Measurements from ENCODE around the gene RGS1.
A peak's percentile ranks its signal among the peaks of the same experiment; 100 is the strongest.

The RGS1 gene

GRCh38 chr1:192539297-192540092, 36.1 kb upstream of the RGS1 start:
- peak overlapping the region; percentile 17 for H3K9ac ChIP-seq (ENCODE audit: low read length)
- no peak overlapping the region for H3K4me3 ChIP-seq (ENCODE audit: low read depth in 1 of 2, low read length in 2 of 2)
- H3K9me3 ChIP-seq (ENCODE audit: low read length) = no peaks in the 10 kb centered on the region
- H3K27me3 ChIP-seq (ENCODE audit: control insufficient read depth in 1 of 2, insufficient read depth in 2 of 2, low read length in 2 of 2) = no peaks in the 10 kb centered on the region
- no peaks in the 10 kb centered on the region for H3K36me3 ChIP-seq (ENCODE audit: insufficient read depth, low read length)
- H3K27ac ChIP-seq (ENCODE audit: low read depth, low read length) = peak overlapping the region; percentile 89
- H3K4me1 ChIP-seq (ENCODE audit: insufficient read depth, low read length) = peaks cover 50% of the 10 kb centered on the region

DNA sequence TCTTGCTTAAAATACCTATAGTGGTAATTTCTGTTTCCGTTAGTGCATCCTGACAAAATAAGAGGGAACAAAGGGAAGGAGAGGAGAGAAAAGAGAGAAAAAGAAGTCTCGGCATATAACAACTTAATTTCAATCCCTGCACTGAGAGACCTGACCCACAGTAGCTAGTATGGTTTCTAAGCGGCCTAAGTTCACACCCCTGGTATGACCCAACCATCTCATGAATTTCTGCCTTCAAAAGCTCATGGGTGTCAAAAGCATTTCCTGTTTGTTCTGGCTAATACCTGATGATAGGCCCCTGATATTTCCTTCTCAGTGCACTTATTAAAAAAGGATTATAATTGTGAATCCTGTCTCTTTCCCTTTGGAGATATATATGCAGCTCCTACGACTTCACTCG, 32.1 kb upstream of the RGS1 start:
- H3K4me3 ChIP-seq (ENCODE audit: low read depth in 1 of 2, low read length in 2 of 2) = no peak overlapping the region
- no peak overlapping the region for H3K9ac ChIP-seq (ENCODE audit: low read length)
- no peaks in the 10 kb centered on the region for H3K9me3 ChIP-seq (ENCODE audit: low read length)
- no peak overlapping the region for H3K27ac ChIP-seq (ENCODE audit: low read depth, low read length)
- H3K27me3 ChIP-seq (ENCODE audit: control insufficient read depth in 1 of 2, insufficient read depth in 2 of 2, low read length in 2 of 2) = no peaks in the 10 kb centered on the region
- peaks cover 41% of the 10 kb centered on the region for H3K4me1 ChIP-seq (ENCODE audit: insufficient read depth, low read length)
- H3K36me3 ChIP-seq (ENCODE audit: insufficient read depth, low read length) = no peaks in the 10 kb centered on the region

DNA sequence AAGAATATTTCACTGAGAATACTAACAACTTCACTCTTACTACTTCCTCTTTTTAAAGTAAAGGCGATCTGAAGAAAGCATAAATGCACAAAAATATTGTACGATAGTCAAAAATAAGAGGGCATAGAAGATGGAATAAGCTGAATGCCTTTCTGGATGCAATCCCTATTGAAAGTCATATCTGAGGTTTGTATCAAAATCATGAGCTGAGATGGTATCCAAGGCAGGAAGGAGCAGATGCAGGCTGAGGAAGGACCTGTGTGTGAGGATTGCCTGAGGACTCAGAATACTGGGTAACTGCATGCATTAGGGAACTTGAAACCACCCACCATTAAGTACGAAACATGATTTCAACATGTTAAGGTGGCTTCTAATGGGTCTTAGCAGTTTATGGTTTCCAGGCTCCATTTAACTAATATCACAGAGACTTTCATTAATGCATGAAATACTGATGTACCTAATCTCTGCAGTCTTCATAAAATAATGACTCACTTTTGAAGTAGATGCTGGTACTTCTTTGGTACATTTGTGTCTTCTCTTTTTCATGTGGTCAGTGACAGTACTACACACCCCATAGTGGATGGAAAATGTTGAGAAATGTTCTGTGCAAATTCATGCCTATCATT, 29.6 kb upstream of the RGS1 start:
- H3K27ac ChIP-seq (ENCODE audit: low read depth, low read length) = no peak overlapping the region
- no peak overlapping the region for H3K4me3 ChIP-seq (ENCODE audit: low read depth in 1 of 2, low read length in 2 of 2)
- H3K4me1 ChIP-seq (ENCODE audit: insufficient read depth, low read length) = peaks cover 20% of the 10 kb centered on the region
- H3K27me3 ChIP-seq (ENCODE audit: control insufficient read depth in 1 of 2, insufficient read depth in 2 of 2, low read length in 2 of 2) = no peaks in the 10 kb centered on the region
- no peaks in the 10 kb centered on the region for H3K9me3 ChIP-seq (ENCODE audit: low read length)
- H3K36me3 ChIP-seq (ENCODE audit: insufficient read depth, low read length) = no peaks in the 10 kb centered on the region
- H3K9ac ChIP-seq (ENCODE audit: low read length) = no peak overlapping the region

DNA sequence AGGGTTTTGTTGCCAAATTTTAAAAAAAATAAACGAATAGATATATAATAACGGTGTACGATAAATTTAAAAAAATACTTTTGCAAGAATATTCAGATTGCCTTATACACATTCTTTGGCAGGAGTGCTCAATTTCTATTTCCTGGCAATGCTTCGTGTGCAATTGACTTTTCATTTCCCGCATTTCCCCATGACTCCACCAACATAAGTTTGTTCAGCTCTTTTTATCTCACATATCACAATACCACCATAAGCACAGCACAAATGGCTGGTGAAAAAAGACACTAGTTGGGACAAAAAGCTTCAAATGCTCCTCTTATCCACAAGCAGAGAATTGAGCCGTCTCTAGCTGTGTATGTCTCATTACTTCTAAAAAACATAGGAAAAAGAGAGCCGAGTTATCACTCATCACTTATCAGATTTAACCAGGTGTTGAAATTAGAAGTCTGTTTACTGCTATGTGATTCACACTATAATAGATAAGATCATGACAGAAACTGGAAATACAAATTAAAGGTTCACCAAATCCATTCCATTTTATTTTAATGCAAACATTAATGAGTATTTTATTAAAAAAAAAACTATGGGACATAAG, 28.9 kb upstream of the RGS1 start:
- no peaks in the 10 kb centered on the region for H3K36me3 ChIP-seq (ENCODE audit: insufficient read depth, low read length)
- no peak overlapping the region for H3K27ac ChIP-seq (ENCODE audit: low read depth, low read length)
- no peaks in the 10 kb centered on the region for H3K27me3 ChIP-seq (ENCODE audit: control insufficient read depth in 1 of 2, insufficient read depth in 2 of 2, low read length in 2 of 2)
- H3K4me1 ChIP-seq (ENCODE audit: insufficient read depth, low read length) = peaks cover 14% of the 10 kb centered on the region
- no peak overlapping the region for H3K4me3 ChIP-seq (ENCODE audit: low read depth in 1 of 2, low read length in 2 of 2)
- no peak overlapping the region for H3K9ac ChIP-seq (ENCODE audit: low read length)
- no peaks in the 10 kb centered on the region for H3K9me3 ChIP-seq (ENCODE audit: low read length)

- Histone ChIP-seq H3K4me3 (ENCODE audit: low read depth in 1 of 2, low read length in 2 of 2) (no peak overlapping the region), H3K27me3 (ENCODE audit: control insufficient read depth in 1 of 2, insufficient read depth in 2 of 2, low read length in 2 of 2) (no peaks in the 10 kb centered on the region), H3K27ac (ENCODE audit: low read depth, low read length) (no peak overlapping the region), H3K9me3 (ENCODE audit: low read length) (no peaks in the 10 kb centered on the region), H3K9ac (ENCODE audit: low read length) (no peak overlapping the region), H3K36me3 (ENCODE audit: insufficient read depth, low read length) (no peaks in the 10 kb centered on the region), H3K4me1 (ENCODE audit: insufficient read depth, low read length) (peaks cover 9% of the 10 kb centered on the region)
These were observed 28.1 kb upstream of the RGS1 start for GRCh38 chr1:192547501-192547900.

DNA sequence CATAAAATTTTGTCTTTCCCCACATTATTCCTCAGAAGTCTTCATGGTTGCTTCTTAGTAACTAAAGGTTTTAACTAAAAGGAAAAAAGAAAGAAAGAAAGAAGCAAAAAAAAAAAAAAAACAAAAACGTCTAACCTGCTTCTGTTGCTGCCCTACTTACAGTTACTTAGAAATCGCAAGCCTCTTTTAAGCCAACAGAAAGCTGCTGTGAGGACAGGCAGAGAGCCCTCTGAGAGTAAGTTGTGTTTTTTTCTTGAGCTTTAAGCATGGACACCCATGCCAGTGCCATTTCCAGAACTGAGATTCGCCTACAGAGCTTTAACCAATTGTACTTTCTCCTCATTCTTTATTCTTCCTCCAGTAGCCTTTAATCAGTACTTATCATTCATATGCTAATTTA, 25.6 kb upstream of the RGS1 start:
- Histone ChIP-seq H3K4me3 (ENCODE audit: low read depth in 1 of 2, low read length in 2 of 2) (no peak overlapping the region), H3K4me1 (ENCODE audit: insufficient read depth, low read length) (no peaks in the 10 kb centered on the region), H3K9ac (ENCODE audit: low read length) (no peak overlapping the region), H3K27ac (ENCODE audit: low read depth, low read length) (no peak overlapping the region), H3K36me3 (ENCODE audit: insufficient read depth, low read length) (no peaks in the 10 kb centered on the region), H3K27me3 (ENCODE audit: control insufficient read depth in 1 of 2, insufficient read depth in 2 of 2, low read length in 2 of 2) (no peaks in the 10 kb centered on the region), H3K9me3 (ENCODE audit: low read length) (no peaks in the 10 kb centered on the region)

DNA sequence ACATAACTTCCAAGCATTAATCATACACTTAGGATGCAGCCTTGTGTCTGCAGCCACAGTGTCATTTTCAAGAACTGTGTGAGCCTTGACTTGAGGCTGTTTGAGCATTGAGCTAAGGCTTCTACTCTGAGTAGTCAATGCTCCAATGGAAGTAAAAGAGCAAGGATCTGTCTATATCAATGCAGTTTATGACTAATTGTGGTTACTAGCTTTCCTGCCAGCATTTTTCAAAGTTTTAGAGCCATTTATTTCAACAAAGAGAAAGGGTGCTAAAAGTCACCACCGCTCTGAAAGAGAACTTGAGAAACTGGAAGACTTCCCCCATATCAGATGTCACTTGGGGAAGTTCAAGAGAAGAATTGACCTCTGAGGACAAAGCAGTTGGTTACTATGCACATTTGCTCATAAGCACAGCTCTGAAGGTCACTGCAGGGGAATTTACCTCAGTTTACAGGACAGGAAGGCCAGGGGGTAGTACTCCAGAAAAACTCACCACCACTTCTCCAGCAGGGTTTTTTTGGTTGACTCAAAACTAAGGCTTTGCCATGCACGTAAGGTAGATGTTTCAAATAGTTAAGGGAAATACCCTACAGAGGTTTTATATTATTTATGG, 24.5 kb upstream of the RGS1 start:
- Histone ChIP-seq H3K9me3 (ENCODE audit: low read length) (no peaks in the 10 kb centered on the region), H3K4me1 (ENCODE audit: insufficient read depth, low read length) (no peaks in the 10 kb centered on the region), H3K36me3 (ENCODE audit: insufficient read depth, low read length) (no peaks in the 10 kb centered on the region), H3K4me3 (ENCODE audit: low read depth in 1 of 2, low read length in 2 of 2) (no peak overlapping the region), H3K27me3 (ENCODE audit: control insufficient read depth in 1 of 2, insufficient read depth in 2 of 2, low read length in 2 of 2) (no peaks in the 10 kb centered on the region), H3K9ac (ENCODE audit: low read length) (no peak overlapping the region), H3K27ac (ENCODE audit: low read depth, low read length) (no peak overlapping the region)

DNA sequence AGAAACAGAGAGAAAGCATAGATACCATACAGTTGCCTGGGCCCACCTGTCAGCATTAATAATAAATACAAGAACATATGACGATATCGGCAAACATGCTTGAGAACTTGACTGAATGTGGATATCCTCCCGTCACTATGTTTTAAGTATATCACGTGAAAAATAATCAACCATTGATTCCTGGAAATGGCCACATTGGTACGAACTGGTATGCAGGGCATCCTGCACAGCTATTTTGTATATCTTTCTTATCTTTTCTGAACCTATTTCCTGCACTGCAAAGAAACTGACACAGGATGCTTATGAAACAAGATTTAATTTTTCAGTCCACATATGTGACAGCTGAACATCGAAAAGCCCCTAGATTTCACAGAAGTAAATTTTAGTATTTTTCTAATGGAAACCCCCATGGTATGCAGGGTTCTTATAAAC, 22.8 kb upstream of the RGS1 start:
- no peak overlapping the region for H3K9ac ChIP-seq (ENCODE audit: low read length)
- no peaks in the 10 kb centered on the region for H3K36me3 ChIP-seq (ENCODE audit: insufficient read depth, low read length)
- H3K27me3 ChIP-seq (ENCODE audit: control insufficient read depth in 1 of 2, insufficient read depth in 2 of 2, low read length in 2 of 2) = no peaks in the 10 kb centered on the region
- no peak overlapping the region for H3K27ac ChIP-seq (ENCODE audit: low read depth, low read length)
- no peak overlapping the region for H3K4me3 ChIP-seq (ENCODE audit: low read depth in 1 of 2, low read length in 2 of 2)
- no peaks in the 10 kb centered on the region for H3K9me3 ChIP-seq (ENCODE audit: low read length)
- H3K4me1 ChIP-seq (ENCODE audit: insufficient read depth, low read length) = no peaks in the 10 kb centered on the region

DNA sequence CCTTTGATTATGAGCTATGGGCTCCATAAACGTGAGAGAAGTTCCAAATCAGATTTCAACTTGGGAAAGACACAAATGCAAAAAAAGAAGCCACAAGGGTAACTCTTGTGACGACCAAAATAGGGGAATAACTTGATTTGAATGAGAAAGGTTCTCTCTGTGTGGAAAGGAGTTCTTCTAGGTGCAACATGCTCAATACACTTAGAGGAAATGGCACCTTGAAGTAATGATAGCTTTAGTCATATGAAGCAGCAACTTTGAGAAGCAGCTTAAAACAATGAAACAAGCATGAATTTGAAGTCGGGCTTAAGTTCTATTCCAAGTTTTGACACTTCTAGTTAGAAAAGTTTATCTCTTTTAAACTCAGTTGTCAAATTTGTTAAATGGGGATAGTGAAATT, 21.8 kb upstream of the RGS1 start:
- Histone ChIP-seq H3K4me3 (ENCODE audit: low read depth in 1 of 2, low read length in 2 of 2) (no peak overlapping the region), H3K9ac (ENCODE audit: low read length) (no peak overlapping the region), H3K9me3 (ENCODE audit: low read length) (no peaks in the 10 kb centered on the region), H3K4me1 (ENCODE audit: insufficient read depth, low read length) (no peaks in the 10 kb centered on the region), H3K36me3 (ENCODE audit: insufficient read depth, low read length) (no peaks in the 10 kb centered on the region), H3K27me3 (ENCODE audit: control insufficient read depth in 1 of 2, insufficient read depth in 2 of 2, low read length in 2 of 2) (no peaks in the 10 kb centered on the region), H3K27ac (ENCODE audit: low read depth, low read length) (no peak overlapping the region)

GRCh38 chr1:192554904-192555303, 20.7 kb upstream of the RGS1 start:
- H3K27ac ChIP-seq (ENCODE audit: low read depth, low read length) = no peak overlapping the region

GRCh38 chr1:192555399-192555798, 20.2 kb upstream of the RGS1 start:
- H3K27ac ChIP-seq (ENCODE audit: low read depth, low read length) = no peak overlapping the region
- H3K9ac ChIP-seq (ENCODE audit: low read length) = no peak overlapping the region
- H3K36me3 ChIP-seq (ENCODE audit: insufficient read depth, low read length) = no peaks in the 10 kb centered on the region
- no peaks in the 10 kb centered on the region for H3K27me3 ChIP-seq (ENCODE audit: control insufficient read depth in 1 of 2, insufficient read depth in 2 of 2, low read length in 2 of 2)
- H3K4me1 ChIP-seq (ENCODE audit: insufficient read depth, low read length) = peaks cover 10% of the 10 kb centered on the region
- no peak overlapping the region for H3K4me3 ChIP-seq (ENCODE audit: low read depth in 1 of 2, low read length in 2 of 2)
- no peaks in the 10 kb centered on the region for H3K9me3 ChIP-seq (ENCODE audit: low read length)

More at GRCh38 chr1:192554904-192555303, 20.7 kb upstream of the RGS1 start:
- H3K36me3 ChIP-seq (ENCODE audit: insufficient read depth, low read length) = no peaks in the 10 kb centered on the region
- H3K4me1 ChIP-seq (ENCODE audit: insufficient read depth, low read length) = peaks cover 10% of the 10 kb centered on the region
- H3K4me3 ChIP-seq (ENCODE audit: low read depth in 1 of 2, low read length in 2 of 2) = no peak overlapping the region
- H3K9me3 ChIP-seq (ENCODE audit: low read length) = no peaks in the 10 kb centered on the region
- no peaks in the 10 kb centered on the region for H3K27me3 ChIP-seq (ENCODE audit: control insufficient read depth in 1 of 2, insufficient read depth in 2 of 2, low read length in 2 of 2)
- no peak overlapping the region for H3K9ac ChIP-seq (ENCODE audit: low read length)
